NB4 (cell line): ENCODE results near the gene GNAI1.

Source experiments
- DNase-seq: peaks from one replicate; pipeline ENCODE4 v3.0.0; 2010; ENCODE audit warnings: low read depth
- H3K4me3 ChIP-seq: one replicate; pipeline ENCODE4 v1.5.1; 2011; ENCODE audit warnings: mild to moderate bottlenecking, low read depth, low read length, moderate library complexity
- MYC ChIP-seq: IDR thresholded peaks from 2 replicates; pipeline ENCODE4 v1.6.1; 2011; ENCODE audit warnings: low read depth, low read length
- POLR2A ChIP-seq: IDR thresholded peaks from 2 replicates; pipeline ENCODE4 v1.6.1; 2011; ENCODE audit warnings: mild to moderate bottlenecking; ENCODE audit not compliant: insufficient read length; ENCODE audit errors: extremely low read depth
- TF ChIP-seq, protein P1 (sequence below): IDR thresholded peaks from 2 replicates; pipeline ENCODE4 v1.6.1; 2011; ENCODE audit warnings: low read depth, low read length
- TF ChIP-seq, protein P2 (sequence below): IDR thresholded peaks from one replicate; pipeline ENCODE4 v1.5.1; 2012; ENCODE audit warnings: low read depth, low read length

The GNAI1 gene

GRCh38 chr7:80181411-80181810 is 46.8 kb downstream of the GNAI1 start:
- no peak for TF ChIP-seq MYC
- TF ChIP-seq POLR2A = no peak
- TF ChIP-seq, protein P1, sequence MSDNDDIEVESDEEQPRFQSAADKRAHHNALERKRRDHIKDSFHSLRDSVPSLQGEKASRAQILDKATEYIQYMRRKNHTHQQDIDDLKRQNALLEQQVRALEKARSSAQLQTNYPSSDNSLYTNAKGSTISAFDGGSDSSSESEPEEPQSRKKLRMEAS = no peak
- no peak for DNase-seq
- no peak overlapping the region for H3K4me3 ChIP-seq

GRCh38 chr7:80182630-80183276 is 48.1 kb downstream of the GNAI1 start:
- H3K4me3 ChIP-seq = no peak overlapping the region
- DNase-seq = no peak
- TF ChIP-seq, protein P1 = no peak
- no peak for TF ChIP-seq POLR2A
- TF ChIP-seq, protein P2, sequence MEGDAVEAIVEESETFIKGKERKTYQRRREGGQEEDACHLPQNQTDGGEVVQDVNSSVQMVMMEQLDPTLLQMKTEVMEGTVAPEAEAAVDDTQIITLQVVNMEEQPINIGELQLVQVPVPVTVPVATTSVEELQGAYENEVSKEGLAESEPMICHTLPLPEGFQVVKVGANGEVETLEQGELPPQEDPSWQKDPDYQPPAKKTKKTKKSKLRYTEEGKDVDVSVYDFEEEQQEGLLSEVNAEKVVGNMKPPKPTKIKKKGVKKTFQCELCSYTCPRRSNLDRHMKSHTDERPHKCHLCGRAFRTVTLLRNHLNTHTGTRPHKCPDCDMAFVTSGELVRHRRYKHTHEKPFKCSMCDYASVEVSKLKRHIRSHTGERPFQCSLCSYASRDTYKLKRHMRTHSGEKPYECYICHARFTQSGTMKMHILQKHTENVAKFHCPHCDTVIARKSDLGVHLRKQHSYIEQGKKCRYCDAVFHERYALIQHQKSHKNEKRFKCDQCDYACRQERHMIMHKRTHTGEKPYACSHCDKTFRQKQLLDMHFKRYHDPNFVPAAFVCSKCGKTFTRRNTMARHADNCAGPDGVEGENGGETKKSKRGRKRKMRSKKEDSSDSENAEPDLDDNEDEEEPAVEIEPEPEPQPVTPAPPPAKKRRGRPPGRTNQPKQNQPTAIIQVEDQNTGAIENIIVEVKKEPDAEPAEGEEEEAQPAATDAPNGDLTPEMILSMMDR = no peak
- no peak for TF ChIP-seq MYC

DNA sequence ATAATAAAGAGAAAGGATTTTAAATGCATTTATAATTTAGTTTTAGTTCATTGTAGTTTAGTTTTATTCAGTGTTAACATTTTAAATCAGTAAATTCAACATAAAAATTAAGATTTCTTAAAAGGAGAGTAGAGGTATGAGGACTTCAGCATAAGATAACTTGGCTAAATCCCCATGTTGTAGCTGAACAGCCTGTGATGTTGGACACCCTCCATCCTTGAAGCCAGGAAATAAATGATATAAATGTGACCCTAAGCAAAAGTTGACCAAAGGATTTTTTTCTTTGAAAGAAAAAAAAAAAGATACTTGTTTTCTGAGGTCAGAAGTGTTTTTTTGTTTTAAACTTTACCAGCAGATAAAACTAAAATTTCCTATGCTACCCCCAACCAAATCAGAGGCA is 48.7 kb downstream of the GNAI1 start:
- TF ChIP-seq MYC (no peak), POLR2A (no peak)
- TF ChIP-seq, protein P2 = no peak
- TF ChIP-seq, protein P1 = no peak
- H3K4me3 ChIP-seq = no peak overlapping the region
- DNase-seq = no peak

DNA sequence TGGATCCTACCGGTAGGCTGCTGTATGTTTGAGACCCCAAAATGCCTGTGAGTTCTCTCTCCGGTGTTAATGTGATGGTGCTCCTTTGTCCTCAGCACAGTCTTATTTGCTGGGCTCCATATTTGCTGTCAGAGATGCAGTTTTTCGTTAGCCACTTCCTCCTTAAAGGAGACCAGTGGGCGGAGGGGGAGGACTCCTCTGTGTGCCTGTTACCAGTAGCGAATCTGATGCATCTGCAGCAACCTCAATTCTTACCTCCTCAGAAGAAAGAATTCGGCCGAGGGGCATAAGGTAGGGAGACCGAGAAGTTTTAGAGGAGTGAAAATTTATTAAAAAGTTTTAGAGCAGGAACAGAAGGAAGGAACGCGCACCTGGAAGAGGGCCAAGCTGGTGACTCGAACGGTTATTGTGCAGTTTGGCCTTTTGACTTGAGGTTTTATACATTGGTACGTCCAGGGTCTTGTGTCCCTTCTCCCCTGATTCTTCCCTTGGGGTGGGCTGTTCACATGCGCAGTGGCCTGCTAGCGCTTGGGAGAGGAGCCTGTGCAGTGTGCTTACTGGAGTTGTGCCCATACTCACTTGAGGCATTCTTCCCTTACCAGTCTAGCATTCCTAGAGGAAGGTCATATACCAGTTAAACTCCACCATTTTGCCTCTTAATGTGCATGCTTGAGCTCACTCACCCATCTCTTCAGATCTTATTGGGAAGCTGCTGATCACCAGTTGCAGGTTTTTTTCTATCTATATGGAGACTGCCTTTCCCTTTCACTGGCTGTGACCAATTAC is 49.5 kb downstream of the GNAI1 start:
- H3K4me3 ChIP-seq = no peak overlapping the region
- TF ChIP-seq, protein P2 = no peak
- TF ChIP-seq MYC (no peak), POLR2A (no peak)
- TF ChIP-seq, protein P1 = no peak
- DNase-seq = no peak

GRCh38 chr7:80184693-80185092 is 50.1 kb downstream of the GNAI1 start:
- DNase-seq = no peak
- TF ChIP-seq, protein P1 = no peak
- TF ChIP-seq MYC = no peak
- TF ChIP-seq POLR2A = no peak
- TF ChIP-seq, protein P2 = no peak
- no peak overlapping the region for H3K4me3 ChIP-seq

DNA sequence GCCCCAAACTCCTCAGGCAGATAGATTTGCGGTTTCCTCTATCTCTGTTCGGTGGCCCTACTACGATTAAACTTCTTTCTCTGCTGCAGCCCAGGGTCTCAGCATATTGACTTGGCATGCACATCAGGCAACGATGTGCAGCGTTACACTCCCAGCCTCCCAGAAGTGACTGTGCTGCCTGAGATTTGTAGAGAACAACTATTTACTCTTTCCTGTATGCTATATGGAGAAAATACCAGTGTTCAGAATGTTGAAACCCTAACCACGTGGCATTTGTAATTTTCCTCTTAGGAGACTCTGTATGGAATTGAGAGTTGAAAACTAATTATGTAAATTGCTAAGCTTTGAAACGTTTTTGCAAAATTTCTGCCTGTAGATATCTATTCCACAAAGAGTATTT is 50.9 kb downstream of the GNAI1 start:
- DNase-seq = no peak
- H3K4me3 ChIP-seq = no peak overlapping the region
- TF ChIP-seq, protein P2 = no peak
- no peak for TF ChIP-seq POLR2A
- TF ChIP-seq, protein P1 = no peak
- TF ChIP-seq MYC = no peak
